Stimulated activated CD4-positive, alpha-beta T cell treated with anti-CD3 and anti-CD28 coated beads, Interleukin-1b, Interleukin-23, amount 100 ng/mL, for 24 hours (primary cell): ENCODE results near the gene CDC42EP5.
"Not testable (repeated sequence)": the region's sequence is repeated elsewhere in the genome, so short reads cannot be mapped to it uniquely, and the experiment has no call there.

Experiments used
- DNase-seq, 4 experiments: peaks; one replicate each; pipeline ENCODE4 v3.0.0-alpha.2; 2020; ENCODE audit warnings: low read depth in 4 of 4, low spot score in 1 of 4

CDC42EP5 gene

DNA sequence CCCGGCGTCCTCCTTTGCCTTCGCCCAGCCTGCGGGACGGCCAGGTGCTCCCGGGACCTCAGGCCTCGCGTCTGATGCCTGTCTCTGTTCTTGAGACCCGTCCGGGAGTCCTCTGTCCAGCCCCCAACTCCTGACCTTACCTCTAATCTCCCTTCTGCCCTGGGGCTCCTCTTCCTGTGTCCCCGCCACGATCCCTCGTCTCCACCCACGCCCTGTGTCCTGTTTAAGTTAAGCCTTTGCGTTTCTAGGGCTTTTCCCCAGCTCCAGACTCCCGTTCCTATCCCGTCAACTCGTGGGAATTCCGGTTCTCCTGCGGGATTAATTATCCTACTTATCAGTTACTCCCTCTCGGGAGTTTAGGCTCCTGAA lies 23.4 kb downstream of the CDC42EP5 start:
- DNase-seq = no peak

DNA sequence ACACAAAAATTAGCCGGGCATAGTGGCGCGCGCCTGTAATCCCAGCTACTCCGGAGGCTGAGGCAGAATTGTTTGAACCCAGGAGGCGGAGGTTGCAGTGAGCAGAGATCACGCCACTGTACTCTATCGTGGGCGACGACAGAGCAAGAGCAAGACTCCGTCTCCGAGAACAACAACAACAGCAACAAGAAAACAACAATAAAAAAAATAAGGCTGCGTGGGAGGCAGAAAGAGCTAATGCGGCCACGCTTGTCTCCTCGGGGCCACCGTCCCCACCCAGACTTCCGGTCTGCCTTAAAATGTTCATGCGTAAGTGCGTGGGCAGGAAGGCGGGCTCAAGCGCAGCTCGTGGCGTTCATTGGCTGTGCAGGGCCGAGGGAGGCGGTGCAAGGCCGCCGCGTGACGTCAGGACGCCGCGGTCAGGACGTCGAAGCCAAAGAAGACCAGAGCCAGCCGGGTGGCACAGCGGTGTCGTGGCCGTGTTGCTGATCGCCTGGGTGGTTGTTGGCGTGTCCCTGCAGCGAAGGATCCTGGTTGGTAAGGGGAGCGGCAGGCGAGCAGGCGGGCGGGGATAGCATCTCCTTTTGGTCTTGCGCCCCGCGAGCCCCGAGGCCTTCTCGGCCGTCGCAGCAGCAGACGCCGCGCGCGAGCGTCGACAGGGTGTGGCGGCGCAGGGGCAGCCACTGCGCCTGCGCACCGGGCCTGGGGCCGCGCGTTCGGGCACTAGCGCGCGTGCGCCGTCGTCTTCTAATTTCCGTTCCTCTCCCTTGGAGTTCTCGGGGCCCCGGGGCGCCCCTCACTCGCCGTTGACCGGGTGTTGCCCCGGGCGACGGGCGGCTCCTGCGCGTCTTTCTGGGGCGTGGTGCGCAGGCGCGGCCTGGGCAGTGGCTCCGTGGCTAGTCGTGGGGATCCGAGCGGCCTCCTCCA lies 24.1 kb downstream of the CDC42EP5 start, which contains the start of gene LENG8:
Gene LENG8, plus strand, starts transcription at position 426 of the 927 bp plus-strand sequence. CDS start 2,146 bp downstream, outside the sequence.
- DNase-seq = peak; percentile 86 to 95 (median 94)

DNA sequence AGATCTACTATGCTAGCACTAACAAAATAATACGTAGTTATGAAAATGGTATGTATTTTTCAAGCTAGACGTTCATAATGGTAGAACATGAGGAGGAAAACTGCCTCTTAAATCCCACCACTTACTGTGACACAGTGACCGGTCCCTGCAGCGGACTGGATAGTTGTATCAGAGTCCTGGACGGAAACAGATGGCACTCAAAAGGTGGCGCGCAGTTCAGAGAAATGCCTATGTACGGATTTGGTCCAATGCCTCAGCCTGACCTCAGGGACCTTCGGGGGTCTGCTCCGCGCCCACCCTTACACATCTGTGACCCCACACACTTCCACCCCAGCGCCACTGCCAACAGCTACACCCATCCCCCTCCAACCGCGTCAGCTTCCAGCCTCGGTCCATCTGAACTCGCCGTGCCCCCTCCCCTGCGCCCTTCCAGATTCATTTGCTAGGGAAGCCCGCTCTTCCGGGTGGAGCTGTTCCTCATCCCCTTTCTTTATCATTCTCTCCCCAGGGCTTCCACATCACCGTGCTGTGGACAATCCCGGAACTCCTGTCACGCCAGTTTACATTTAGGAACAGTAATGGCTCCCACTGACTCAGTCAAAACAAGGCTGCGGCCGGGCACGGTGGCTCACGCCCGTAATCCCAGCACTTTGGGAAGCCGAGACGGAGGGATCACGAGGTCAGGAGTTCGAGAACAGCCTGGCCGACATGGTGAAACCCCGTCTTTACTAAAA lies 24.9 kb downstream of the CDC42EP5 start:
- DNase-seq = peak; percentile 20 to 36 (median 27)

DNA sequence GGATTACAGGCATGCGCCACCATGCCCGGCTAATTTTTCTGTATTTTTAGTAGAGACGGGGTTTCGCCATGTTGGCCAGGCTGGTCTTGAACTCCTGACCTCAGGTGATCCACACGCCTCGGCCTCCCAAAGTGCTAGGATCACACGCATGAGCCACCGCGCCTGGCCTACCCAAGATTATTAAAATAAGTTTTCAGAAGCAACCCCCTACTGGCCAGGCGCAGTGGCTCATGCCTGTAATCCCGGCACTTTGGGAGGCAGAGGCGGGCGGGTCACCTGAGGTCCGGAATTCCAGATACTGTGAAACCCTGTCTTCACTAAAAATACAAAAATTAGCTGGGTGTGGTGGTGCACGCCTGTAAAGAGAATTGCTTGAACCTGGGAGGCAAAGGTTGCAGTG lies 26.7 kb downstream of the CDC42EP5 start:
- DNase-seq = not testable (repeated sequence)

DNA sequence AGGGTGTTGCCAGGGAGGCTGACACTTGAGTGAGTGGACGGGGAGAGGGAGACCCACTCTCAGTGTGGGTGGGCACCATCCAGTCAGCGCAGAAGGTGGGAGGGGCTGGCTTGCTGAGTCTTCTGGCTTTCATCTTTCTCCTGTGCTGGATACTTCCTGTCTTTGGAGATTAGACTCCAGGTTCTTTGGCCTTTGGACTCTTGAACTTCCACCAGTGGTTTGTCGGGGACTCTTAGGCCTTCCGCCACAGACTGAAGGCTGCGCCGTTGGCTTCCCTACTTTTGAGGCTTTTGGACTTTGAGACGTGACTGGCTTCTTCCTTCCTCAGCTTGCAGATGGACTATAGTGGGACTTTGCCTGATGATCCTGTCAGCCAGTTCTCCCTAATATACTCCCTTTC lies 28.4 kb downstream of the CDC42EP5 start:
- DNase-seq = no peak

DNA sequence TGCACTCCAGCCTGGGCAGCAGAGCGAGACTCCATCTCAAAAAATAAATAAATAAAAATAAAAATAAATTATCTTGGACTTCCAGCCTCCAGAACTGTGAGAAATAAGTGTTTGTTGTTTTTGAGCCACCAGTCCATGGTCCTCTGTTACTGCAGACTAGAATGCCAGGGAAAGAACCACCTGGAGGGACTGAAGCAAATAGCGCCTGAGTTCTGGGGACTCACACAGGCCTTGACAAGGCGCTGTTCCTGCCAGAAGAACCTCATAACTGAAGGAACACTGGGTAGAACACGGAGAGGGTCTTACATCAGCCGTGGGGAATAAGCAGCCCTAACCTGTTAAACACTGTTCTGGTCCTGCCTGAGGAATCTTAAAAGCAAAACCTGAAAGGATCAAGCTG lies 32.5 kb downstream of the CDC42EP5 start:
- DNase-seq = no peak

DNA sequence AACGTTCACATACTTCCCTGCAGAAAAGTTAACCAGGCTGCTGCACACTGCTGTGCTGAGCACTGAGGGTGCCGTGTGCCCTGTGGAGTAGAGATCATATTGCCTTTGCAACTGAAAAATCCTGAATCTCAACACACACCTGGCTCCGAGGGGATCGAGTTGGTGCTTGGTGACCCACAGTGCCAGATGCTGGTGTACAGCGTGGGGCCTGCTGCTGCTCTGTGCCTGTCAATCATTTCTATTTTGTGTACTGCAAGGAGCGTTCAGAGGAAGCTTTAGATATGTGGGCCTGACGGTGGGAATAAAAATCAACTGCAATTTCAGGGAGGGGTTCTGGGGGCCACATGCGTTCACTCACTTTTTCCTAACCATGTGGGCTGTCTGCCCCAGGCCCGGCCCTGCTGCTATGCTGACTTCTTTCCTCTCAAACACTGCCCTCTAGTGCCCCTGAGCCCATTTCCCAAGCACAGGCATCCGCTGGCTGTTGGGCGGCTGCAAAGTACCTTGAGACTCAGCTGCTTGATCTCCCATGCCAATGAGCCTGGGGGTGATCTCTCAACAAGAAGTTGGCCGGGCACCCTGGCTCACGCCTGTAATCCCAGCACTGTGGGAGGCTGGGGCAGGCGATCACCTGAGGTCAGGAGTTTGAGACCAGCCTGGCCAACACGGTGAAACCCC lies 33.8 kb downstream of the CDC42EP5 start:
- DNase-seq = no peak

DNA sequence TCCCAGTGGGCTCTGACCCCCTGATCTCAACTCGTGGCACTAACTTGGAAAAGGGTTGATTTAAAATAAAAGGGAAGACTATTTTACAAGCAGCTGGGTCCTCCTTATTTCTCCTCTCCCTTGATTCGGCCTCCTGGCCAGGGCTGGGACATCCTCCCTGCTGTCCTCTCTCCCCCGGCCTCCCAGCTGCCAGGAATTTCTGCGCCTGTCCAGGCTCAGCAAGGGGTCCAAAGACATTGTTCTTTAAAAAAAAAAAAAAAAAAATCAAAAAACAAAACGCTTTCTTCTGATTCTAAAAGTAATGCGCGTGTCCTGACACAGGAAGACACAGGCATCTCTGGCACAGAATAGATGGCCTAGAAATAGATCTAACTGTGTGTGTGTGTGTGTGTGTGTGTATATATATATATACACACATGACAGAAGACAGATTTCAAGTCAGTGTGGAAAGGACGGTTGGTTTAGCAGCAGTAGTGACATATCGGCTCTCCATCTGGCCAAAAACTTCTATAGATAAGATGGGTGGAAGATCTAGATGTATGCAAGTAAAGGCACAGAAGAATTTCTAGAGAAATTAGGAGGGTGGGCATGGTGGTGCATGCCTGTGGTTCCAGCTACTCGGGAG lies 36.4 kb downstream of the CDC42EP5 start:
- DNase-seq = no peak

DNA sequence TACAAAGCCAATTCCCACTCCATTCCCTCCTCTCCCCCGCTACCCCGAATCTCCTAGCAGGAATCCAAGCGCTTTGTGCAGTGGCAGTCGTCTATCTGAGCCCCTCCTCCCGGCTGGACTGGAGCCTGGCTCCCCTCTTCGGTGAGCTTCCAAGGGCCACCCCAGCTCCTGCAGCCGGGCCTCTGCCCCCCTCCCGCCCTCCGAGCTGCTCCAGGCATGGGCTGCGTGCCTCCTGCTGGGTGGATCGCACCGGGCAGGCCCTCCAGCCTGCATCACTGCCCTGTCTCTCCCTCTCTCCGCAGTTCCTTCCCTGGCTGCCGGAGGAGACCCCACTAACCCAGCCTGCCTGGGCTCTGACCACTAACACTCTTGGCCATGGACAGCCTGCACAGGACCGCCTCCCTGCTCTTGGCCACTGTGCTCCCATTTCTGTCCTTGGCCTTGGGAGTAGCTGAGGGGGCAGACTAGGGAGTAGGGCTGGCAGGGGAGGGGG lies 37.0 kb downstream of the CDC42EP5 start:
- DNase-seq = no peak

DNA sequence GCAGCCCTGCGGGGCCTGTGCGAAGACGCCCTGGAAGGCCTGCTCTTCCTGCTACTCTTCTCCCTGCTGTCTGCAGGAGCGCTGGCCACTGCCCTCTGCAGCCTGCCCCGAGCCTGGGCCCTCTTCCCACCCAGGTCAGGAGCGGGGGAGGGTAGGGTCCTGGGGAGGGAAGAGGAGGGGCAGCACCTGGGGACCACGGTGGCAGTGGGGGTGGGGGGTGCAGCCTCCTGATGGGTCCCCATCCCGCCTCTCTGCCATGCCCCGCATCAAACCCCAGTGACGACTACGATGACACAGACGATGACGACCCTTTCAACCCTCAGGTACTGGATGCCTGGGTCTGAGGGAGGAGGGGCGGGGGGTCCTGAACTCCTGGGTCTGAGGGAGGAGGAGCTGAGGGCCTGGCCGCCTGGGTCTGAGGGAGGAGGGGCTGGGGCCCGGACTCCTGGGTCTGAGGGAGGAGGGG lies 37.5 kb downstream of the CDC42EP5 start:
- DNase-seq = no peak

DNA sequence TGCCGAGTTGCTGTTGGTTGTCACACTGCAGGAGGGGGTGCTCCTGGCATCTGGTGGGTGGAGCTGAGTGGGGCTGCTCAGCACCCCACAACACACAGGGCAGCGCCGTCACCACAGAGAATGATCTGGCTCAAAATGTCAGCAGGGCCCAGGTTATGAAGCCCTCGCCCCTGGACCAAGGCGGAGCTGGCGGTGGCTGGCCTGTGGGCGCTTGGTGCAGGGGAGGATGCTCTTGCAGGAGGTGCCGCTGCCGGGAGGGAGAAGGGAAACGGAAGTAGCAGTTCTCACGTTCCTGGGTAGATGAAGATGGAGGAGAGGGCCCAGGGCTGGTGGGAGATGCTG lies 38.3 kb downstream of the CDC42EP5 start:
- no peak for DNase-seq

DNA sequence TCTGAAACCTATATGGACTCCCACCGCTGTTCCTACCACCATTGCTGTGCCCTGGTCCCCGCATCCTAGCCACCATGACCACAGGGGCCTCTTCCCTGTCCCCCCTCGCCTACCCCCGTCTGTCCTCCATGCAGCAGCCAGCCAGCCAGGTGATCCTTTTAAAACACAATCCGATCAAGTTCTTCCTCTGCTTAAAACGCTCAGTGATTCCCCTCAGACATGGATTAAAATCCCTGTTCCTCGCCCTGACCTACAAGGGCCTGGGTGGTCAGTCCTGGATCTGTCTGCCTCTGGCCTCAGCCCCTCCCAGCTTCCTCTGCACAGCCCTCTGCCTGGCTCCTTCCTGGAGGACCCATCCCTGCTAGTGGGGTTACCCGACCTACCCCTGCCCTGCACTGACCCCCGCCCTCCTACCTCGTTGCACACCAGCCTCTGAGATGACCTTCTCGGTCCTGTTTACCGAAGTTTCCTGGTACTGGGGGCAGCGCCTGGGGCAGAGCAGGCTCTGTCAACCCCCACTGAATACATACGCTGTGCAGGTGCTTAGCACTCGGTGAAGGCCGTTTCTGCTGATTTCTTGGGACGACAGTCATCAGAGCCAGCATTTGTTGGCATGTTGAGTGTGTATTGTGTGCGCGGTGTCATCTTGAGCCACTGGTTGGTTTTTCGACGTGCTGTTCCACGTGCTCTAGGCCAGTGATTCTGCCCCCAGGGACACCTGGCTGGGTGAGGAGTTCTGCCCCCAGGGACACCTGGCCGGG lies 38.8 kb downstream of the CDC42EP5 start:
- no peak for DNase-seq

DNA sequence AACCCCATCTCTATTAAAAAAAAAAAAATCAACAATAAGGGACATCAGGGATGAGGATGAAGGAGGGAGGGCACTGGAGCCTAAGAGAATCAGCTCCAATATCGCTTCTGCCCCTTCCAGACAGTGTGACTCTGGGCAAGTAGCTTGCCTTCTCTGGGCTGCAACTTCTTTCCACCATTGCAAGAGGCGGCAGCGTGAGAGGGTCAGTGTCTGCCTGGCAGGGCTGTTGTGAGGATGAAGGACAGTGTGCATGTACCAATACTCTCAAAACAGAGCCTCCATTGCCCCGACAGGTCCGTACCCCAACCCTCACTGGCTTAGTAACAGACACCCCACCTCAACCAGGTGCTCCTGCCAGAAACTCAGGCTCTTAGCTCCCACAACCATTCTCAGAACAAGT lies 39.4 kb downstream of the CDC42EP5 start:
- DNase-seq = no peak

DNA sequence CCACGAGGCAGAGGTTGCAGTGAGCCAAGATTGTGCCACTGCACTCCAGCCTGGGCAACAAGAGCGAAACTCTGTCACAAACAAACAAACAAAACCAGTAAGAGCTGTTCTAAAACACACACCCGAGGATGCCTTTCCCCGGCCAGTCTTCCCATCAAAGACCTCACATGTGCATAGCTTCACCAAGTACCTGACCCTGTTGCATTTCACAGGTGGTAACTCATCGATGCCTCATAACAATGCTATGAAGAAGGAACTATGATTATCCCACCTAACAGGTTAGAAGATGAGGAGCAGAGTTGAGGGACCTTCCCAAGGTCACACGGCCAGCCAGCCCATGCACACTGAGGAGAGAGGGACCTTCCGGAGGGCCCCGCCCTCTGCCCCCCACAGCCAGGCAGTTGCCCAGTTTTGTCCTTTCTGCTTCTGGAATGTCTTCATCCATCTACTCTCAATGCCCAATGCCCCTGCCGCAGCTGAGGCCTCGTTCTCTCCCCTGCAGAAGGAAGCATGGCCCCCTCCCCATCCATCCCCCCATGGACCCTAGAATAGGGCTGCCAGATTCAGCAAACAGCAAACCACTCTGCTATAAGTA lies 40.9 kb downstream of the CDC42EP5 start:
- no peak for DNase-seq

DNA sequence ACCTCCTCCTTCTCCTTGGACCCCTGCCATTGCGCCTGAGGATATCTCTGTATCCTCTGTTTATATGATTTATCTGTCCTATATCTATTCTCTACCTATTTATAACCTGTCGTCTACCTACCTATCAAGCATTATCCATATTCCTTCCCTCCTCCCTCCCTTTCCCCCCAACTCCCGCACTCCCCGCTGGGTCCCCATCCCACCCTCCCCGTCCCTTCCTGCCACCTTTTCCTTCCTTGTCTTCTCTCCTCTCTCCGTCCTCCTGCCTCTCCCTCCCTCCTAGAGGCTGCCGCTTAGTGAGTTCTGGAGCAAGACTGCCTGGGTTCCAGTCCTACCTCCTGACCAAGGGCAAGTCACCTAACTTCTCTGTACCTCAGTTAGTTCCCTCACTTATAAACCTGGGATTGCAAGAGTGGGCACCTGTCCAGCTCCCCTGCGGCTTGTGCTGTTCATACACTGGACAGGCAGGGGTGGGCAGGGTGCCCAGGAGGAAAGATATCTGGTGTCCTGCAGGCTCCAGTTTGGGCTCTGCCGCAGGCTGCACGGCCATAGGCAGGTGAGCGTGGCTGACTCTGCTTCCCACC lies 41.7 kb downstream of the CDC42EP5 start:
- no peak for DNase-seq

DNA sequence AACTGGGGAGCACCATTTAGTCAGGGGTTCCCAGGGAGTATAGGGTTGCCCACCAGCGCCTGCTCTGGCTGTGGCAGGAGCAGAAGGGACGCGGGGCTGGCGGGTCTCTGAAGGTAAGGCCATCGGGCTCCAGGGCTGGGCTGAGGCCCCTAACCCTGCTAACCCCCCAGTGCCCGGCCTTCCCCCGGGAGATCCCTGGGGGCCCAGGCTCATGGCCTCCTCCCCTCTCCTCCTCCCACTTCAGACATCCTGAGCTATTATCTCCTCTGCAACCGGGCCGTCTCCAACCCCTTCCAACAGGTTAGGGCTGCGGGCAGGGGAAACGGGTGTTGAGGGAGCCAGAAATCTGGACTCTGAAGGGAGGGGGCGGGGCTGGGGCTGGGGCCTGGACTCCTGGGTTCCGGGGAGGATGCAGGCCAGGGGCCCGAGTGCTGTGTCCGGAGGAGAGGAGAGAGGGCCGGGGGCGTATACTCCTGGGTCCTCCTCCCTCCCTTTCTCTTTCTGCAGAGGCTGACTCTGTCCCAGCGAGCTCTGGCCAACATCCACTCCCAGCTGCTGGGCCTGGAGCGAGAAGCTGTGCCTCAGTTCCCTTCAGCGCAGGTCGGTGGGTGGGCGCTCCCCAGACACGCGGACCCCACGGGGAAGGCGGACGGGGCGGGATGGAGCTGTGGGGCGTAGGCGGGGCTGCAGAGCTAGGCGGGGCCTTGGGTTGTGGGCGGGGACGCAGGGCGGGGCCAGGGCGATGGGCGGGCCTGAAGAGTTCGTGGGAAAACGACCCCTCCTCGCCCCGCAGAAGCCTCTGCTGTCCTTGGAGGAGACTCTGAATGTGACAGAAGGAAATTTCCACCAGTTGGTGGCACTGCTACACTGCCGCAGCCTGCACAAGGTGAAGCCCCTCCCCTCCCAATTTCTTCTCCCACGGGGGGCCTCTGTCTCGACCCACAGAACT lies 42.5 kb downstream of the CDC42EP5 start:
- DNase-seq = peak in 3 of 4 experiments; percentile 18 to 40 (median 36)

DNA sequence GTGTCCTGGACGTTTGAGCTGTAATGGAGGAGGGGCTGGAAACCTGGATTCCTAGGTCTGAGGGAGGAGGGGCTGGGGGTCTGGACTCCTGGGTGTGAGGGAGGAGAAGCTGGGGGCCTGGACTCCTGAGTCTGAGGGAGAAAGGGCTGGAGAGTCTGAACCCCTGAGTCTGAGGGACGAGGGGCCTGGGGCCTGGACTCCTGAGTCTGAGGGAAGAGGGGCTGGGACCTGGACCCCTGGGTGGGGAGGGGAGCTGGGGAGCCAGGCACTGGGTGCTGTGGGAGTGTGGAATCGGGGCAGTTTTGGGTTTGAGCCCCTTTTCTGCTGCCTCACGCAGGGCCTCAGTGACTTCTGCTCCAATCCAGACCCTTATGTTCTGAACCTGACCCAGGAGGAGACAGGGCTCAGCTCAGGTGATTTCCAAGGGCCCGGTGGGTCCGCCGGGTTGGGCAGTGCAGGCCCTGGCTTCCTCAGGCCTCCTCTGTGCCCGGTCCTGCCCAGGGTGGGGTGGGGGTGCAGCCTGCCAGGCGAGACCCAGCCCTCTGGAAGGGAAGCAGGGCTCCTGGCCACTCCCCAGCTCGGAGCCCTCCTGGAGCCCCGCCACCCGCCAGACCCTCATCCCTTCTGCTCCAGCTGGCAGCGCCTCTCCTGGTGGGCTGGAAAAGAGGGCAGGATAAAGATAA lies 43.4 kb downstream of the CDC42EP5 start:
- DNase-seq = no peak

DNA sequence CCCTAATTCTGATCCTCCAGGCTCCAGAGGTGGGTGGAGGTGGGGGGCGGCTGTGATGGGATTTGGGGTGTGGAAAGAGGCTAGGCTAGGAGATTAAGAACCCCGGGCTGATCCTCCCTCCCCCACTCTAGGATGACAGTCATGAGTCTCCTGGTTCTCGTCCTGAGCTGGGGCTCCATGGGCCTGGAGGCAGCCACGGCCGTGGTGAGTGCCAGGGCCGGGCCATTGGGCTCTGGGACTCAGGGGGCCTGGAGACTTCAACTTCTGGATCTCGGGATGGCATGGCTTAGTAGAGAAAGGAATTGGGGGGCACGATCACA lies 44.0 kb downstream of the CDC42EP5 start:
- no peak for DNase-seq
